ENCODE measurements around the gene ENTPD8. TPM values are rescaled to one million over a fixed set of nuclear protein-coding genes. Genes with fewer than 3 reads are reported as not detected.

The ENTPD8 gene
- total and polyA plus RNA-seq, 10 of the 15 experiments (the other 5 are each of a cell fraction or from before 2014, with no cell fraction given): not detected

DNA sequence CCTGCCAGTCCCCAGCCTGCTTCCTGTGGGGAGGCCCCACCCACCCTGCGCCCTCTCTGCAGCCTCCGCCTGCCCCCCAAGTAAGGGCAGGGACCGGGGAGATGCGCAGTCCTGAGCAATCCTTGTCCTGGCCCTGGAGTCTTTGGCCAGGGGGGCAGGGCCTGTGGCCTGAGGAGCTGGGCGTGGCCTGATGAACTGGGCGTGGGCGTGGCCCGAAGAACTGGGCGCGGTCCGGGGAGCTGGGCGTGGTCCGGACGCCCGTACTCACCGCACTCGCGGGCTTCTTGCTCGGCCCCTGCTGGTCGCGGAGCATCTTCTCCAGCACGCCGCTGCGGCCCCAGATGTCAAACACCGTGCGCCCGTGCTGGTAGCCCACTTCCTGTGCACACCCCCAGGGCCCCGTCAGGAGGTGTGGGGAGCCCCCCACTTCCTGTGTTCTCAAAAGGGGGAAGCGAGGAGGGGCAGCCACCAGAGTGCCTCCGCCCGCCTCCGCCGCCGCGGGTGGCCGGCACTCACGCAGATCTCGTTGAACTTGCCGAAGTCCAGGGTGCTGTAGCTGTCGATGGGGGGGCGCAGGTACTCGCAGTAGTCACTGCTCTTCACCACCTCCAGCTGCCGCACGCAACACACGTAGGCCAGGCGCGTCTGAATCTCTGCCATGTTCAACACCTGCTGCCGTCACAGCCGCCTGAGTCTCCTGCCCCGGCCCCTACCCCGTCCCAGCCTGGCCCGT, 20.7 kb upstream of the ENTPD8 start (continued):
- no peak for TF ChIP-seq PRDM15 (CRISPR knock-in tag; IDR thresholded peaks at IDR 0.05)
- no peak for TF ChIP-seq RAD21 (IDR thresholded peaks at IDR 0.05; ENCODE audit: insufficient read depth, low read depth, low read length)
- TF ChIP-seq SREBF2 (IDR thresholded peaks at IDR 0.05; ENCODE audit: low read length): no peak
- 0 out of 2 replicates have a peak, but pooled peaks have one; percentile 50 for TF ChIP-seq ELK1 (IDR thresholded peaks at IDR 0.05; ENCODE audit: low read depth, low read length)
- peak; percentile 71 for TF ChIP-seq RUNX3 (IDR thresholded peaks at IDR 0.05; ENCODE audit: low read length)
- TF ChIP-seq ZBTB33 (IDR thresholded peaks at IDR 0.05): 0 out of 2 replicates have a peak, but pooled peaks have one; percentile 43
- no peak for TF ChIP-seq HDGF (IDR thresholded peaks at IDR 0.05)
- TF ChIP-seq SP1 (IDR thresholded peaks at IDR 0.05; ENCODE audit: low read depth, low read length): peak; percentile 67
- TF ChIP-seq SMAD1 (IDR thresholded peaks at IDR 0.05; ENCODE audit: low read depth, partially characterized antibody): no peak
- no peak for TF ChIP-seq ZNF217 (IDR thresholded peaks at IDR 0.05)
- peak; percentile 55; the same call in 1 of the 2 replicates for TF ChIP-seq PAX5 (IDR thresholded peaks at IDR 0.05; ENCODE audit: borderline replicate concordance, low read depth, low read length)
- 0 out of 2 replicates have a peak, but pooled peaks have one; percentile 21 for TF ChIP-seq MTA2 (IDR thresholded peaks at IDR 0.05; ENCODE audit: low read depth)
- peak; percentile 88 for TF ChIP-seq TCF12 (IDR thresholded peaks at IDR 0.05; ENCODE audit: low read depth, low read length)
- TF ChIP-seq CHD2 (IDR thresholded peaks at IDR 0.05; ENCODE audit: borderline replicate concordance, low read depth, low read length): peak; percentile 53; the same call in 1 of the 2 replicates
- peak; percentile 68 for TF ChIP-seq DPF2 (IDR thresholded peaks at IDR 0.05)
- no peak for TF ChIP-seq NR2C1 (IDR thresholded peaks at IDR 0.05)
- TF ChIP-seq STAT3 (IDR thresholded peaks at IDR 0.05; ENCODE audit: low read depth, low read length): no peak
- peak; percentile 51; the same call in 1 of the 2 replicates for TF ChIP-seq MXI1 (IDR thresholded peaks at IDR 0.05; ENCODE audit: low read depth, low read length)
- TF ChIP-seq, protein P1, sequence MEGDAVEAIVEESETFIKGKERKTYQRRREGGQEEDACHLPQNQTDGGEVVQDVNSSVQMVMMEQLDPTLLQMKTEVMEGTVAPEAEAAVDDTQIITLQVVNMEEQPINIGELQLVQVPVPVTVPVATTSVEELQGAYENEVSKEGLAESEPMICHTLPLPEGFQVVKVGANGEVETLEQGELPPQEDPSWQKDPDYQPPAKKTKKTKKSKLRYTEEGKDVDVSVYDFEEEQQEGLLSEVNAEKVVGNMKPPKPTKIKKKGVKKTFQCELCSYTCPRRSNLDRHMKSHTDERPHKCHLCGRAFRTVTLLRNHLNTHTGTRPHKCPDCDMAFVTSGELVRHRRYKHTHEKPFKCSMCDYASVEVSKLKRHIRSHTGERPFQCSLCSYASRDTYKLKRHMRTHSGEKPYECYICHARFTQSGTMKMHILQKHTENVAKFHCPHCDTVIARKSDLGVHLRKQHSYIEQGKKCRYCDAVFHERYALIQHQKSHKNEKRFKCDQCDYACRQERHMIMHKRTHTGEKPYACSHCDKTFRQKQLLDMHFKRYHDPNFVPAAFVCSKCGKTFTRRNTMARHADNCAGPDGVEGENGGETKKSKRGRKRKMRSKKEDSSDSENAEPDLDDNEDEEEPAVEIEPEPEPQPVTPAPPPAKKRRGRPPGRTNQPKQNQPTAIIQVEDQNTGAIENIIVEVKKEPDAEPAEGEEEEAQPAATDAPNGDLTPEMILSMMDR (IDR thresholded peaks at IDR 0.05 in 2 of 3, conservative IDR thresholded peaks at IDR 0.05 in 1 of 3; ENCODE audit: control insufficient read depth in 2 of 3, extremely low read depth in 1 of 3, insufficient read depth in 1 of 3, low read depth in 3 of 3, low read length in 3 of 3): peak in 2 of 3 experiments; percentile 11 to 35; a peak in 4 of 6 replicates
